B cell (primary cell): ENCODE measurements around the gene FAM120A.

Experiments
- CTCF ChIP-seq: fragments of 200-600 bp; IDR thresholded peaks from one replicate; pipeline ENCODE4 v1.8.0; 2022; ENCODE audit warnings: antibody characterized with exemption, mild to moderate bottlenecking
- EZH2 ChIP-seq: IDR thresholded peaks from 2 replicates; pipeline ENCODE4 v1.6.1; 2012; ENCODE audit warnings: borderline replicate concordance, low read depth, mild to moderate bottlenecking, moderate library complexity, low read length; ENCODE audit not compliant: insufficient read depth, poor library complexity, severe bottlenecking

GRCh38 chr9:93597871-93598646 is 146.6 kb downstream of the FAM120A start:
- TF ChIP-seq CTCF (no peak), EZH2 (no peak)
